GM19438 (cell line): Measurements from ENCODE around the gene TRAPPC12.
"Not testable (repeated sequence)": the region's sequence is repeated elsewhere in the genome, so short reads cannot be mapped to it uniquely, and the experiment has no call there.

Experiments
- ATAC-seq: cut with Tn5 transposase; IDR thresholded peaks from one replicate; pipeline ENCODE4 v1.9.1; 2021; ENCODE audit warnings: low read depth; ENCODE audit not compliant: unreplicated experiment

TRAPPC12 gene

GRCh38 chr2:3451926-3452671, 72.6 kb downstream of the TRAPPC12 start:
- ATAC-seq: no peak

GRCh38 chr2:3453190-3453999, 73.9 kb downstream of the TRAPPC12 start:
- no peak for ATAC-seq

GRCh38 chr2:3454005-3454404, 74.5 kb downstream of the TRAPPC12 start:
- ATAC-seq: not testable (repeated sequence)

- ATAC-seq: no peak
Observed at GRCh38 chr2:3454802-3455201, 75.3 kb downstream of the TRAPPC12 start.

- no peak for ATAC-seq
Observed at GRCh38 chr2:3456125-3456524, 76.6 kb downstream of the TRAPPC12 start.

GRCh38 chr2:3457524-3458395, 78.3 kb downstream of the TRAPPC12 start:
- no peak for ATAC-seq

GRCh38 chr2:3458396-3459184, 79.1 kb downstream of the TRAPPC12 start:
- ATAC-seq: no peak

- no peak for ATAC-seq
Observed at GRCh38 chr2:3459185-3460015, 79.9 kb downstream of the TRAPPC12 start.

GRCh38 chr2:3460156-3460555, 80.7 kb downstream of the TRAPPC12 start:
- no peak for ATAC-seq

- ATAC-seq: no peak
Observed at GRCh38 chr2:3460831-3461800, 81.6 kb downstream of the TRAPPC12 start.

- peak; percentile 80 for ATAC-seq
Observed at GRCh38 chr2:3461801-3462492, 82.5 kb downstream of the TRAPPC12 start.

- ATAC-seq: no peak
Observed at GRCh38 chr2:3462493-3463104, 83.1 kb downstream of the TRAPPC12 start.

- ATAC-seq: no peak
Observed at GRCh38 chr2:3463186-3463835, 83.8 kb downstream of the TRAPPC12 start.

- ATAC-seq: no peak
Observed at GRCh38 chr2:3463944-3464343, 84.5 kb downstream of the TRAPPC12 start.

- no peak for ATAC-seq
Observed at GRCh38 chr2:3464401-3465005, 85.0 kb downstream of the TRAPPC12 start.

- no peak for ATAC-seq
Observed at GRCh38 chr2:3465328-3465727, 85.8 kb downstream of the TRAPPC12 start.
